Measurements from ENCODE around the gene MDFI.

DNA sequence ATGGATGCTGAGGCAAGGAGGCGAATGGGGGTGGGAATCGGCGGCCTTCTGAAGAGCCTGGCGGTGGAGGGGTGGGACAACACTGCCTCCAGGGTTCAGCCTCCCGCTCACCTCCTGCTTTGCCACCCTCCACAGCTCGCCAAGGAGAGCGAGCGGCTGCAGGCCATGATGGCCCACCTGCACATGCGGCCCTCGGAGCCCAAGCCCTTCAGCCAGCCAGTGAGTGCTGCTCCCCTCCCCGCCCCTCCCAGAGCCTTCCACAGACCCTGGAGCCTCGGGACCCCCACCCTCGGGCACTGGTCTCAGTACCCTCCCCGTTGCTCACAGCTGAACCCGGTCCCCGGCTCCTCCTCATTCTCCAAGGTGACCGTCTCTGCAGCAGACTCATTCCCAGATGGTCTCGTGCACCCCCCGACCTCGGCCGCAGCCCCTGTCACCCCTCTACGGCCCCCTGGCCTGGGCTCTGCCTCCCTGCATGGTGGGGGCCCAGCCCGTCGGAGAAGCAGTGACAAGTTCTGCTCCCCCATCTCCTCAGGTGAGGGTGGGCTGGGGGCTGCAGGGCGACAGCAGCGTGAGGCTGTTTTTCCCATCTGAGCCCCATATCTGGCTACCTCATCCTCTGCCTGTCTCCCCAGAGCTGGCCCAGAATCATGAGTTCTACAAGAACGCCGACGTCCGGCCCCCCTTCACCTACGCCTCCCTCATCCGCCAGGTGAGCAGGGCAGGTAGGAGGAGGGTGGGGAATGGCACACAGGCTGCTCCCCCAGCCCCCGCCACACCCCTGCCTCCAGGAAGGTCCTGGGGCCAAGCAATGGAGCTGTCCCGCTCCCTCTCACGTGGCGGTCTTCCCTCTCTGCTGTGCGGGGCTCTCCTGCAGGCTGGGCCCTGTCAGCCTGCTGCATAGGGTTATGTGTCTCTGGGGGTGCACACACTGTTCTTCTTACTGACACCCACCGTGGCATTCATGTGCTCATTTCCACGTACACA, 48.3 kb upstream of the MDFI start:
- TF ChIP-seq, protein P1, sequence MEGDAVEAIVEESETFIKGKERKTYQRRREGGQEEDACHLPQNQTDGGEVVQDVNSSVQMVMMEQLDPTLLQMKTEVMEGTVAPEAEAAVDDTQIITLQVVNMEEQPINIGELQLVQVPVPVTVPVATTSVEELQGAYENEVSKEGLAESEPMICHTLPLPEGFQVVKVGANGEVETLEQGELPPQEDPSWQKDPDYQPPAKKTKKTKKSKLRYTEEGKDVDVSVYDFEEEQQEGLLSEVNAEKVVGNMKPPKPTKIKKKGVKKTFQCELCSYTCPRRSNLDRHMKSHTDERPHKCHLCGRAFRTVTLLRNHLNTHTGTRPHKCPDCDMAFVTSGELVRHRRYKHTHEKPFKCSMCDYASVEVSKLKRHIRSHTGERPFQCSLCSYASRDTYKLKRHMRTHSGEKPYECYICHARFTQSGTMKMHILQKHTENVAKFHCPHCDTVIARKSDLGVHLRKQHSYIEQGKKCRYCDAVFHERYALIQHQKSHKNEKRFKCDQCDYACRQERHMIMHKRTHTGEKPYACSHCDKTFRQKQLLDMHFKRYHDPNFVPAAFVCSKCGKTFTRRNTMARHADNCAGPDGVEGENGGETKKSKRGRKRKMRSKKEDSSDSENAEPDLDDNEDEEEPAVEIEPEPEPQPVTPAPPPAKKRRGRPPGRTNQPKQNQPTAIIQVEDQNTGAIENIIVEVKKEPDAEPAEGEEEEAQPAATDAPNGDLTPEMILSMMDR (conservative IDR thresholded peaks at IDR 0.05; ENCODE audit: low read depth, low read length) = no peak
- TF ChIP-seq EZH2 (IDR thresholded peaks at IDR 0.05; ENCODE audit: low read length, unreplicated experiment) = no peak

Measured in PC-3 (cell line).